OCI-LY7 (cell line): Measurements from ENCODE around the gene TRIM38.

ENCODE experiments used
- CTCF ChIP-seq: fragments of 200-600 bp; sonication (generic); conservative IDR thresholded peaks from 2 replicates; pipeline ENCODE4 v1.5.1; 2014; ENCODE audit warnings: mild to moderate bottlenecking, antibody characterized with exemption, low read length, moderate library complexity, mixed read lengths
- EZH2phosphoT487 ChIP-seq: fragments of 200-600 bp; sonication (generic); IDR thresholded peaks from 2 replicates; pipeline ENCODE4 v1.6.1; 2018; ENCODE audit warnings: low read depth, borderline replicate concordance, mild to moderate bottlenecking, mixed run types, antibody characterized with exemption, low read length, moderate library complexity, mixed read lengths

DNA sequence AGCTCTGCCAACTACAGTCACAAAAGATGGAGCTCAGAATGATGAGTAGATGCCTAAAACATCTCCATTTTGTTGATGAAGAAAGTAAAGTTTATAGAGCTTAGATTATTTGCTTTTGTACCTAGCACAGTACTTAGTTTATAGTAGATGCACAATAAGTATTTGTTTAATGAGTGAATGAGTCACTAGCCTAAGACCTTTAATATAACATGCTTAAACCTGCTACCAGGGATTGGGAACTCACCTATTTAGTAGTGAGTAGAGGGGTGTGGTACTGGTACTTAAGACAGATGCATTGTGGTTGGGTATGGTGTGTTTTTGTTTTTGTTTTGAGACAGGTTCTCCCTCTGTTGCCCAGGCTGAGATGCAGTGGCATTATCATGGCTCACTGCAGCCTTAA is 35.8 kb downstream of the TRIM38 start:
- TF ChIP-seq CTCF (no peak), EZH2phosphoT487 (no peak)
